ENCODE data around the gene SRC.

- TF ChIP-seq POLR2A (IDR thresholded peaks at IDR 0.05): no peak
- TF ChIP-seq CTCF (IDR thresholded peaks at IDR 0.05): no peak
Measured at GRCh38 chr20:37305839-37306238, 40.1 kb upstream of the SRC start.

Data from body of pancreas (tissue), 4 donors.